ENCODE results near the gene PHF1. TPM values are rescaled to one million over a fixed set of nuclear protein-coding genes. Genes with fewer than 3 reads are reported as not detected.

PHF1 gene
- total and polyA plus RNA-seq, 9 donors: 80.7 to 182 (median 123) TPM

DNA sequence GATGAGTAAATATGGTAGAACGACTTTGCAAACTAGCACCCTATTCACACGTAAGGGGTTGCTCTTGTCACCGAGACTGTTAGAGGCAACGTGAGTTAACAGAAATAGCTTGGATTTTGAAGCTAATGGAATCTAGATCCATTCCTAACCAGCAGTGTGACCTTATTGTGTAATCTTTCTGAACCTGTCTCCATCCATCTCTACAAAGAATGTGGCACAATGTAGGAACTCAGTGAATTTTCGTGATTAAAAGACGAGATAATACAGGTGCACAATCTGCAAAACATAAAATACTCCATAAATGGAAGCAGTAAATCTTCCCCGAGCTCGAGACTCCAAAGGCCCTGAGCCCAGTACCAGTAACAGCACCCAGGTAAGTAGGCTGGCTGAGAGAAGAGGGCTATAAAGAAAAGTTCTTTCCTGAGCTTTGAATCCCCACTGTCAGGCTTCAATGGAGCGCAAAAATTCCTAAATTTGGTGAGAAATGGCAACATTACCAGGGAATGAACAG is 20.0 kb upstream of the PHF1 start:
- Histone ChIP-seq H3K27me3 (no peaks in the 10 kb centered on the region), H3K9me3 (no peaks in the 10 kb centered on the region), H3K27ac (peak overlapping the region; percentile 84 to 90), H3K36me3 (no peaks in the 10 kb centered on the region), H3K4me3 (peak overlapping the region; percentile 23), H3K4me1 (ENCODE audit: insufficient read depth) (peaks cover 6% of the 10 kb centered on the region)
- intact Hi-C loops (cut with DNase I): loop anchor here in 1 of 4 donors (2.0 kb wide), 1 partner anchor 36 kb away; no protein-coding TSS in a partner anchor
- no peak for DNase-seq
- TF ChIP-seq POLR2A (IDR thresholded peaks at IDR 0.05): no peak
- TF ChIP-seq EP300 (IDR thresholded peaks at IDR 0.05): no peak
- TF ChIP-seq, protein P1, sequence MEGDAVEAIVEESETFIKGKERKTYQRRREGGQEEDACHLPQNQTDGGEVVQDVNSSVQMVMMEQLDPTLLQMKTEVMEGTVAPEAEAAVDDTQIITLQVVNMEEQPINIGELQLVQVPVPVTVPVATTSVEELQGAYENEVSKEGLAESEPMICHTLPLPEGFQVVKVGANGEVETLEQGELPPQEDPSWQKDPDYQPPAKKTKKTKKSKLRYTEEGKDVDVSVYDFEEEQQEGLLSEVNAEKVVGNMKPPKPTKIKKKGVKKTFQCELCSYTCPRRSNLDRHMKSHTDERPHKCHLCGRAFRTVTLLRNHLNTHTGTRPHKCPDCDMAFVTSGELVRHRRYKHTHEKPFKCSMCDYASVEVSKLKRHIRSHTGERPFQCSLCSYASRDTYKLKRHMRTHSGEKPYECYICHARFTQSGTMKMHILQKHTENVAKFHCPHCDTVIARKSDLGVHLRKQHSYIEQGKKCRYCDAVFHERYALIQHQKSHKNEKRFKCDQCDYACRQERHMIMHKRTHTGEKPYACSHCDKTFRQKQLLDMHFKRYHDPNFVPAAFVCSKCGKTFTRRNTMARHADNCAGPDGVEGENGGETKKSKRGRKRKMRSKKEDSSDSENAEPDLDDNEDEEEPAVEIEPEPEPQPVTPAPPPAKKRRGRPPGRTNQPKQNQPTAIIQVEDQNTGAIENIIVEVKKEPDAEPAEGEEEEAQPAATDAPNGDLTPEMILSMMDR (IDR thresholded peaks at IDR 0.05): no peak
- 69 to 76% (median 73%) methylated on average over 9 of the region's 9 CpGs for WGBS, 3 donors

DNA sequence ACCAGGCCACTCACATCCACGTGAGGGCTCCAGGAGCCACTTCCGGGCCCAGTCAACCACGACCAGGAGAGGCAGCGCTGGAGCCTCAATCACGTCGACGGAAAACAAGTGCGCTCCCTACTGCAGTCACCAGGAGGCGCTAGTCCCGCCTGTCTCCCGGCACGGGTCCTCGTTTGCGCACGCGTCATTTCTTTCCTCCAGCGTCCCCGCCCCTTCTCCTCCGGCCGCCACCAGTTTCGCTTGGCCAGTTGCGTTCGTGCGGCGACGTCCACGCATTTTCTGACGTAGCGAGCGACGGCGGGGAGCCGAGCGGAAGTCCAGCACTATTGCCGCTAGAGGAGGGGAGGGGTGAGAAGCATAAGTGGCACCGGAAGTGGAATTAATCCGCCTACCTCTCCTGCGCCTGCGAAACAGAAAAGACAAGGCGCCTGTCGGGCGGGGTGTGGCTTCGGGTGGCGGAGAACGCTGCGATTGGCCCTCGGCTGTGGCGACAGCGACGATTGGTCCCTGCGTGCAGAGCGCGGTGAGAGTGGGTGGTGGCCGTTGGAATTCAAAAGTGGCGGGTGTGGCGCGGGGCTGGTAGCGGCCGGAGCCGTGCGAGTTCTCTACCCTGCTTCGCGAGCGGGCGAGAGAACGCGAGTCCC is 19.4 kb upstream of the PHF1 start, which contains the start of gene KIFC1:
Gene KIFC1, plus strand, starts transcription at position 546 of the 644 bp plus-strand sequence. CDS start 163 bp downstream, outside the sequence.
- H3K9me3 ChIP-seq: no peaks in the 10 kb centered on the region
- peak; percentile 99 to 100 (median 99) for DNase-seq
- no peaks in the 10 kb centered on the region for H3K36me3 ChIP-seq
- TF ChIP-seq POLR2A (IDR thresholded peaks at IDR 0.05) (no peak), EP300 (IDR thresholded peaks at IDR 0.05) (peak; percentile 87)
- TF ChIP-seq, protein P1 (IDR thresholded peaks at IDR 0.05): peak; percentile 98 to 99 (median 99)
- H3K4me3 ChIP-seq: peak within 1 kb of the TSS; percentile 67
- WGBS, 3 donors: 0 to 1% (median 0%) methylated on average over 67 of the region's 67 CpGs
- H3K4me1 ChIP-seq (ENCODE audit: insufficient read depth): peaks cover 6% of the 10 kb centered on the region
- H3K27ac ChIP-seq: peak within 1 kb of the TSS; percentile 84 to 90
- intact Hi-C loops (cut with DNase I): loop anchor here in 1 of 4 donors (2.0 kb wide), 1 partner anchor 35 kb away; no protein-coding TSS in a partner anchor
- no peaks in the 10 kb centered on the region for H3K27me3 ChIP-seq

DNA sequence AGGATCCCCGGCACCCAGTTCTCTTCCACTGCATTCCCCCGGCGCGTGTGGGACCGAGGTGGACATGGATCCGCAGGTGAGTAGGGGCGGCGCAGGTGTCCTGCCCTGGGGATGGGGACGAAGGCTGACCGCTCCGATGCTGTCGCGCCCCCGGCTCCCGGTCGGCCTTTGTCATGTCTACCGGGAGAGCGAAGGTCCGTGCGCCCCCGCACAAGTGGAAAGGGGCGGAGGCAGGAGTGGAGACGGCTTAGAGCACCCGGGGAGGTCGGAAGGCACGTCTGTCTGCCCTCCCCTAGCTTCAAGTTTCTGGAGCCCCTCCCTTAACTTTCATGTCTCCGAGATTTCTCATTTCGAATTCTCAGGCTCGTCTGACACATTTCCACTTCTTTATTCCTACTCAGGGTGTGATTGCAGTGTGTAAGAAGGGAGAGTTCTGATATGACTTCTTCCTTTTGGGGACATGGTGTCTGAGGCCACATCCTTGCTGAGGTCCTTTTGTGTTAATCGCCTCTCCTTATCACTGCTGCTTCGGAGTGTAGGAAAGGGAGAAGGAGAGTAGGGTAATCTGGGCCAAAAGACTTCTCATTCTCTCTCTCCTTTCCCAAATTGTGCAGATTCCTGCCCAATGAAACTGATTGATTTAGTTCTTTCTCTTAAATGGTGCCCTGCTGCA is 18.8 kb upstream of the PHF1 start:
- intact Hi-C loops (cut with DNase I): loop anchor here in 1 of 4 donors (2.0 kb wide), 1 partner anchor 35 kb away; no protein-coding TSS in a partner anchor
- peak overlapping the region; percentile 67 for H3K4me3 ChIP-seq
- no peaks in the 10 kb centered on the region for H3K9me3 ChIP-seq
- TF ChIP-seq EP300 (IDR thresholded peaks at IDR 0.05) (no peak), POLR2A (IDR thresholded peaks at IDR 0.05) (no peak)
- TF ChIP-seq, protein P1 (IDR thresholded peaks at IDR 0.05): no peak
- H3K27ac ChIP-seq: peak overlapping the region in 1 of 2 donors; percentile 90
- peaks cover 6% of the 10 kb centered on the region for H3K4me1 ChIP-seq (ENCODE audit: insufficient read depth)
- no peaks in the 10 kb centered on the region for H3K36me3 ChIP-seq
- H3K27me3 ChIP-seq: no peaks in the 10 kb centered on the region
- WGBS, 3 donors: 0 to 1% (median 1%) methylated on average over 31 of the region's 31 CpGs
- no peak for DNase-seq

DNA sequence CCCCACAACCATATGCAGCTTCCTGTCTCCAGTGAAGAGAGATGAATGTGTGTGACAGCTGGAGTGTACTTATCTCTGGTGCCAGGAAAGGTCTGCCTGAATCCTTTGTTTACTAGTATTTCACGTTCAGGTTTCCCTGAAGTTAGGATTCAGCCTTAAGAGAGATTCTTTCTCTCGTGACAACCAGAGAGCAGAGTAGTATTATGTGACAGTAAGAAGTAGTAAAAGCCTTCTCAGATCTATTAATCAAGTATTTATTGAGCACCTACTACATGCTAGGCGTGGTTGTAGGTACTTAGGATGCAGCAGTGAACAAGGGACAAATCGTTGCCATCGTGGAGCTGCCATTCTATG is 18.2 kb upstream of the PHF1 start:
- no peak overlapping the region for H3K4me3 ChIP-seq

More for the DNA sequence above, 18.2 kb upstream of the PHF1 start:
- 29 to 39% (median 37%) methylated on average over 5 of the region's 5 CpGs for WGBS, 3 donors
- Histone ChIP-seq H3K36me3 (no peaks in the 10 kb centered on the region), H3K27ac (no peak overlapping the region), H3K27me3 (no peaks in the 10 kb centered on the region), H3K4me1 (ENCODE audit: insufficient read depth) (peaks cover 6% of the 10 kb centered on the region), H3K9me3 (no peaks in the 10 kb centered on the region)
- intact Hi-C loops (cut with DNase I): no loop called here
- no peak for TF ChIP-seq POLR2A (IDR thresholded peaks at IDR 0.05)
- DNase-seq: no peak
